ENCODE data around the gene TBC1D12.
"Not testable (repeated sequence)": the region's sequence is repeated elsewhere in the genome, so short reads cannot be mapped to it uniquely, and the experiment has no call there.

The TBC1D12 gene

GRCh38 chr10:94402204-94402842, at the start of gene TBC1D12:
TSS of gene TBC1D12 (plus strand) at chr10:94402541. CDS start at chr10:94402614, 73 bp downstream.
- DNase-seq = peak; percentile 97

GRCh38 chr10:94353336-94353735, 49.0 kb upstream of the TBC1D12 start:
- peak; percentile 24 for DNase-seq

GRCh38 chr10:94355841-94356240, 46.5 kb upstream of the TBC1D12 start:
- no peak for DNase-seq

- DNase-seq = no peak
These were observed 45.1 kb upstream of the TBC1D12 start for GRCh38 chr10:94357193-94357592.

- peak; percentile 95 for DNase-seq
These were observed 43.9 kb upstream of the TBC1D12 start for GRCh38 chr10:94358480-94358879.

GRCh38 chr10:94361171-94361794, 41.1 kb upstream of the TBC1D12 start:
- DNase-seq = peak; percentile 43

- DNase-seq = peak; percentile 97
These were observed 39.7 kb upstream of the TBC1D12 start, which contains the start of gene NOC3L for GRCh38 chr10:94362360-94363250. TSS of gene NOC3L (minus strand) at chr10:94362939. CDS start at chr10:94362838, 101 bp downstream.

GRCh38 chr10:94363251-94363565, 39.1 kb upstream of the TBC1D12 start:
- no peak for DNase-seq

- no peak for DNase-seq
These were observed 37.9 kb upstream of the TBC1D12 start for GRCh38 chr10:94364482-94364881.

GRCh38 chr10:94366382-94366781, 36.0 kb upstream of the TBC1D12 start:
- no peak for DNase-seq

- no peak for DNase-seq
These were observed 31.8 kb upstream of the TBC1D12 start for GRCh38 chr10:94370501-94370900.

- DNase-seq = no peak
These were observed 27.0 kb upstream of the TBC1D12 start for GRCh38 chr10:94375374-94375773.

GRCh38 chr10:94376865-94377264, 25.5 kb upstream of the TBC1D12 start:
- DNase-seq = no peak

- peak; percentile 12 for DNase-seq
These were observed 18.8 kb upstream of the TBC1D12 start for GRCh38 chr10:94383530-94383929.

- not testable (repeated sequence) for DNase-seq
These were observed 16.6 kb upstream of the TBC1D12 start for GRCh38 chr10:94385733-94386132.

- DNase-seq = not testable (repeated sequence)
These were observed 10.2 kb upstream of the TBC1D12 start for GRCh38 chr10:94392117-94392516.

- peak; percentile 94 for DNase-seq
These were observed 4.6 kb upstream of the TBC1D12 start for GRCh38 chr10:94397549-94398370.

- no peak for DNase-seq
These were observed 3.6 kb upstream of the TBC1D12 start for GRCh38 chr10:94398762-94399161.

- DNase-seq = no peak
These were observed 570 bp downstream of the TBC1D12 start for GRCh38 chr10:94402843-94403379.

- peak; percentile 78 for DNase-seq
These were observed 1.3 kb downstream of the TBC1D12 start for GRCh38 chr10:94403380-94404213.

GRCh38 chr10:94405406-94405805, 3.1 kb downstream of the TBC1D12 start:
- DNase-seq = no peak

- no peak for DNase-seq
These were observed 5.3 kb downstream of the TBC1D12 start for GRCh38 chr10:94407668-94408067.

Measured in EL (cell line).